Tibial artery (tissue), 4 donors: Measurements from ENCODE around the gene CDC42EP5.

ENCODE experiments used
- DNase-seq, 2 donors: peaks; one replicate each; pipeline ENCODE4 v3.0.0-alpha.2; 2019
- H3K27ac ChIP-seq, 2 donors: fragments of 200-600 bp; sonication (generic) in 1 of 2; 1 replicate in 1 of 2; 2 replicates in 1 of 2; pipeline ENCODE4 v1.5.1; 2018 to 2019; ENCODE audit warnings: mild to moderate bottlenecking in 1 of 2
- H3K27me3 ChIP-seq, 2 donors: fragments of 200-600 bp; sonication (generic) in 1 of 2; one replicate each; pipeline versions ENCODE4 v1.5.1 to v1.6.0; 2016 to 2019
- H3K36me3 ChIP-seq, 3 donors: fragments of 200-600 bp; sonication (generic) in 2 of 3; one replicate each; pipeline ENCODE4 v1.5.1; 2016 to 2019; ENCODE audit warnings: mild to moderate bottlenecking in 2 of 3
- H3K4me1 ChIP-seq, 4 donors: fragments of 200-600 bp; sonication (generic) in 2 of 4; 1 replicate in 3 of 4; 2 replicates in 1 of 4; pipeline ENCODE4 v1.5.1; 2016 to 2019
- H3K4me3 ChIP-seq, 2 donors: fragments of 200-600 bp; sonication (generic) in 1 of 2; 1 replicate in 1 of 2; 2 replicates in 1 of 2; pipeline ENCODE4 v1.5.1; 2018 to 2019; ENCODE audit warnings: mild to moderate bottlenecking in 2 of 2
- H3K9me3 ChIP-seq, 3 donors: fragments of 200-600 bp; sonication (generic) in 1 of 3; one replicate each; pipeline ENCODE4 v1.5.1; 2016 to 2019
- CTCF ChIP-seq, 2 experiments: fragments of 200-600 bp in 1 of 2; fragments of 450-650 bp in 1 of 2; IDR thresholded peaks; one replicate each; pipeline ENCODE4 v1.5.1; 2017 to 2019; ENCODE audit warnings: antibody characterized with exemption in 2 of 2, mild to moderate bottlenecking in 1 of 2, moderate library complexity in 1 of 2
- intact Hi-C: fragments of 100-400 bp; cut with DNase I; formaldehyde crosslinking; loops from one replicate; pipeline ENCODE4 v1.15.0; 2023; ENCODE audit warnings: low total_unique reads

CDC42EP5 gene

DNA sequence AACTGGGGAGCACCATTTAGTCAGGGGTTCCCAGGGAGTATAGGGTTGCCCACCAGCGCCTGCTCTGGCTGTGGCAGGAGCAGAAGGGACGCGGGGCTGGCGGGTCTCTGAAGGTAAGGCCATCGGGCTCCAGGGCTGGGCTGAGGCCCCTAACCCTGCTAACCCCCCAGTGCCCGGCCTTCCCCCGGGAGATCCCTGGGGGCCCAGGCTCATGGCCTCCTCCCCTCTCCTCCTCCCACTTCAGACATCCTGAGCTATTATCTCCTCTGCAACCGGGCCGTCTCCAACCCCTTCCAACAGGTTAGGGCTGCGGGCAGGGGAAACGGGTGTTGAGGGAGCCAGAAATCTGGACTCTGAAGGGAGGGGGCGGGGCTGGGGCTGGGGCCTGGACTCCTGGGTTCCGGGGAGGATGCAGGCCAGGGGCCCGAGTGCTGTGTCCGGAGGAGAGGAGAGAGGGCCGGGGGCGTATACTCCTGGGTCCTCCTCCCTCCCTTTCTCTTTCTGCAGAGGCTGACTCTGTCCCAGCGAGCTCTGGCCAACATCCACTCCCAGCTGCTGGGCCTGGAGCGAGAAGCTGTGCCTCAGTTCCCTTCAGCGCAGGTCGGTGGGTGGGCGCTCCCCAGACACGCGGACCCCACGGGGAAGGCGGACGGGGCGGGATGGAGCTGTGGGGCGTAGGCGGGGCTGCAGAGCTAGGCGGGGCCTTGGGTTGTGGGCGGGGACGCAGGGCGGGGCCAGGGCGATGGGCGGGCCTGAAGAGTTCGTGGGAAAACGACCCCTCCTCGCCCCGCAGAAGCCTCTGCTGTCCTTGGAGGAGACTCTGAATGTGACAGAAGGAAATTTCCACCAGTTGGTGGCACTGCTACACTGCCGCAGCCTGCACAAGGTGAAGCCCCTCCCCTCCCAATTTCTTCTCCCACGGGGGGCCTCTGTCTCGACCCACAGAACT lies 42.5 kb downstream of the CDC42EP5 start:
- no peak for TF ChIP-seq CTCF (IDR thresholded peaks at IDR 0.05)
- Histone ChIP-seq H3K27me3 (peaks cover 15 to 52% of the 10 kb centered on the region in 2 donors), H3K4me1 (peaks cover 0 to 33% (median 14%) of the 10 kb centered on the region in 4 donors), H3K9me3 (no peaks in the 10 kb centered on the region), H3K36me3 (no peaks in the 10 kb centered on the region), H3K27ac (no peak overlapping the region), H3K4me3 (no peak overlapping the region)
- no peak for DNase-seq
- intact Hi-C loops: no loop called here

DNA sequence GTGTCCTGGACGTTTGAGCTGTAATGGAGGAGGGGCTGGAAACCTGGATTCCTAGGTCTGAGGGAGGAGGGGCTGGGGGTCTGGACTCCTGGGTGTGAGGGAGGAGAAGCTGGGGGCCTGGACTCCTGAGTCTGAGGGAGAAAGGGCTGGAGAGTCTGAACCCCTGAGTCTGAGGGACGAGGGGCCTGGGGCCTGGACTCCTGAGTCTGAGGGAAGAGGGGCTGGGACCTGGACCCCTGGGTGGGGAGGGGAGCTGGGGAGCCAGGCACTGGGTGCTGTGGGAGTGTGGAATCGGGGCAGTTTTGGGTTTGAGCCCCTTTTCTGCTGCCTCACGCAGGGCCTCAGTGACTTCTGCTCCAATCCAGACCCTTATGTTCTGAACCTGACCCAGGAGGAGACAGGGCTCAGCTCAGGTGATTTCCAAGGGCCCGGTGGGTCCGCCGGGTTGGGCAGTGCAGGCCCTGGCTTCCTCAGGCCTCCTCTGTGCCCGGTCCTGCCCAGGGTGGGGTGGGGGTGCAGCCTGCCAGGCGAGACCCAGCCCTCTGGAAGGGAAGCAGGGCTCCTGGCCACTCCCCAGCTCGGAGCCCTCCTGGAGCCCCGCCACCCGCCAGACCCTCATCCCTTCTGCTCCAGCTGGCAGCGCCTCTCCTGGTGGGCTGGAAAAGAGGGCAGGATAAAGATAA lies 43.4 kb downstream of the CDC42EP5 start:
- TF ChIP-seq CTCF (IDR thresholded peaks at IDR 0.05): no peak
- intact Hi-C loops: no loop called here
- H3K4me1 ChIP-seq: peaks cover 0 to 24% (median 11%) of the 10 kb centered on the region in 4 donors
- H3K9me3 ChIP-seq: no peaks in the 10 kb centered on the region
- no peak overlapping the region for H3K4me3 ChIP-seq
- peaks cover 15 to 55% of the 10 kb centered on the region in 2 donors for H3K27me3 ChIP-seq
- no peaks in the 10 kb centered on the region for H3K36me3 ChIP-seq
- H3K27ac ChIP-seq: no peak overlapping the region
- DNase-seq: no peak

GRCh38 chr19:54429176-54429495 lies 44.0 kb downstream of the CDC42EP5 start:
- H3K27me3 ChIP-seq: peaks cover 15 to 57% of the 10 kb centered on the region in 2 donors
- DNase-seq: no peak
- H3K36me3 ChIP-seq: no peaks in the 10 kb centered on the region
- H3K27ac ChIP-seq: no peak overlapping the region
- intact Hi-C loops: no loop called here
- no peaks in the 10 kb centered on the region for H3K9me3 ChIP-seq
- H3K4me1 ChIP-seq: peaks cover 0 to 19% (median 11%) of the 10 kb centered on the region in 4 donors
- H3K4me3 ChIP-seq: no peak overlapping the region
- TF ChIP-seq CTCF (IDR thresholded peaks at IDR 0.05): no peak

GRCh38 chr19:54428323-54429175 lies 44.5 kb downstream of the CDC42EP5 start:
- intact Hi-C loops: no loop called here
- no peaks in the 10 kb centered on the region for H3K9me3 ChIP-seq
- no peaks in the 10 kb centered on the region for H3K36me3 ChIP-seq
- DNase-seq: no peak
- peaks cover 0 to 16% (median 11%) of the 10 kb centered on the region in 4 donors for H3K4me1 ChIP-seq
- H3K4me3 ChIP-seq: no peak overlapping the region
- no peak overlapping the region for H3K27ac ChIP-seq
- TF ChIP-seq CTCF (IDR thresholded peaks at IDR 0.05): no peak
- peaks cover 15 to 61% of the 10 kb centered on the region in 2 donors for H3K27me3 ChIP-seq

DNA sequence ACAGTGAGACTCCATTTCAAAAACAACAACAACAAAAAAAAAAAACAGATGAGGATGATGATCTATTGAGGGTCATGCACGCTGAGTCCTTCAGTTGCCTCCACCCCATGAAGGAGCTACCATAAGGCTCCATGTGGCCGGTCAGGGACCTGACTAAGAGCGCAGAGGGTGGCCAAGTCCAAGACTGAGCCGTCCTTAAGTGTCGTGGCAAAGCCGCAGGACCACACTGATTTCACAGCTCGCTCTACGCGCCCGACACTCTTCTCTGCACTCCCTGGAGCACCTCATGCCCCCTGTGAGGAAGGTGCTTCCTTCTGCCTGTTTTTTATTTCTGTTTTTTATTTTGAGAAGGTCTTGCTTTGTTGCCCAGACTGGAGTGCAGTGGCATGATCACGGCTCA lies 45.5 kb downstream of the CDC42EP5 start:
- TF ChIP-seq CTCF (IDR thresholded peaks at IDR 0.05): no peak
- Histone ChIP-seq H3K4me1 (peaks cover 0 to 16% (median 11%) of the 10 kb centered on the region in 4 donors), H3K4me3 (no peak overlapping the region), H3K36me3 (no peaks in the 10 kb centered on the region), H3K9me3 (no peaks in the 10 kb centered on the region), H3K27me3 (peaks cover 15 to 63% of the 10 kb centered on the region in 2 donors), H3K27ac (no peak overlapping the region)
- no peak for DNase-seq
- intact Hi-C loops: no loop called here
